GM21717 (cell line): Measurements from ENCODE around the gene ITGA7.
A peak's percentile ranks its signal among the peaks of the same experiment; 100 is the strongest.

Experiments used
- ATAC-seq: cut with Tn5 transposase; IDR thresholded peaks from one replicate; pipeline ENCODE4 v1.9.1; 2021; ENCODE audit warnings: mild to moderate bottlenecking, moderate library complexity; ENCODE audit not compliant: unreplicated experiment

Gene ITGA7

GRCh38 chr12:55683676-55684075, 24.0 kb downstream of the ITGA7 start:
- no peak for ATAC-seq

GRCh38 chr12:55682087-55682796, 25.5 kb downstream of the ITGA7 start:
- ATAC-seq = no peak

GRCh38 chr12:55681142-55682077, 26.3 kb downstream of the ITGA7 start:
- no peak for ATAC-seq

GRCh38 chr12:55679691-55680090, 28.0 kb downstream of the ITGA7 start:
- no peak for ATAC-seq

GRCh38 chr12:55676707-55677106, 31.0 kb downstream of the ITGA7 start:
- no peak for ATAC-seq

- ATAC-seq = no peak
Observed at GRCh38 chr12:55675666-55676065, 32.0 kb downstream of the ITGA7 start.

GRCh38 chr12:55673638-55674037, 34.1 kb downstream of the ITGA7 start:
- ATAC-seq = peak; percentile 99

- ATAC-seq = no peak
Observed at GRCh38 chr12:55671746-55672145, 36.0 kb downstream of the ITGA7 start.

GRCh38 chr12:55670276-55670675, 37.4 kb downstream of the ITGA7 start:
- ATAC-seq = no peak

- peak; percentile 67 for ATAC-seq
Observed at GRCh38 chr12:55666508-55666907, 41.2 kb downstream of the ITGA7 start.

GRCh38 chr12:55664826-55665225, 42.9 kb downstream of the ITGA7 start:
- ATAC-seq = no peak

GRCh38 chr12:55663391-55663790, 44.3 kb downstream of the ITGA7 start:
- ATAC-seq = no peak

- ATAC-seq = no peak
Observed at GRCh38 chr12:55659486-55660385, 48.0 kb downstream of the ITGA7 start.

- no peak for ATAC-seq
Observed at GRCh38 chr12:55658635-55659391, 48.9 kb downstream of the ITGA7 start.

- ATAC-seq = no peak
Observed at GRCh38 chr12:55658212-55658611, 49.5 kb downstream of the ITGA7 start.

- ATAC-seq = no peak
Observed at GRCh38 chr12:55657212-55657611, 50.5 kb downstream of the ITGA7 start.

- no peak for ATAC-seq
Observed at GRCh38 chr12:55654511-55655214, 53.0 kb downstream of the ITGA7 start.

- no peak for ATAC-seq
Observed at GRCh38 chr12:55653031-55653430, 54.7 kb downstream of the ITGA7 start.

- no peak for ATAC-seq
Observed at GRCh38 chr12:55652352-55652751, 55.4 kb downstream of the ITGA7 start.

GRCh38 chr12:55651299-55651683, 56.4 kb downstream of the ITGA7 start:
- no peak for ATAC-seq
